GM18502 (cell line): ENCODE measurements around the gene DEFB123.

Experiments used
- ATAC-seq: cut with Tn5 transposase; IDR thresholded peaks from one replicate; pipeline ENCODE4 v1.9.1; 2021; ENCODE audit warnings: mild to moderate bottlenecking; ENCODE audit not compliant: unreplicated experiment, poor library complexity

Gene DEFB123

DNA sequence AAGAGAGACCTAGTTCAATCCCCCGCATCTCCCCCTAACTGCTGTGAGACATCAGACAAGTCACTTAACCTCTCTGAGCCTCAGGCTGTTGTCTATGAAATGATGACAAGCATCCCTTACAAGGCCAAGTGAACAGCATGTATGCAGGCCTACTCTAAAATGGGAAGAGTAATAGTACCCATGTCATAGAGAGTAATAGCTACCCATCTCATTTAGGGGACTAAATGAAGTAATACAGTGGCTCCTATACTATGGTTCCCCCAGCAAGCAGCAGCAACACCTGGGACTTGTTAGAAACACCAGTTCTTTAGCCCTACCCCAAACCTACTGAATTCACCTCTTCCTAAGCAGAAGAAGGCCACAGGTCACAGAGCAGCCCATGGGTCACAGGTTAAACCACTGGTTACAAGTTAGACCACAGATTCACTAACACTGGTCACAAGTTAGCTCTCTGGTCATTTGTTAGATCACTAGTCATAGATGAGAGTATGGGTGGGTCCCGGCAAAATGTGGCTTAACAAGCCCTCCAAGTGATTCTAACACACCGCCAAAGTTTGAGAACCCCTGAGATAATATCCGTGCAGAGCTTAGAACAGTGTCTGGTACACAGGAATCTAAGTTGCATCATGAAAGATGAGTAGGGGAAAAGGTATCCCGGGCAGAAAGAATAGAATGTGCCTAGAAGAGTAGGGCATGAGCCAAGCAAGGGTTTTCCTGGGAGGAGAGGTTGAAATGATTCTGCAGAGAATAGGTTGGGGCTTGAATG, 33.1 kb downstream of the DEFB123 start:
- no peak for ATAC-seq

- ATAC-seq = no peak
Measured at GRCh38 chr20:31474097-31474436, 33.6 kb downstream of the DEFB123 start.

- ATAC-seq = no peak
Measured at GRCh38 chr20:31474758-31475427, 34.5 kb downstream of the DEFB123 start, which contains the start of the genes DEFB124 and REM1. TSS of gene DEFB124 (minus strand) at chr20:31475127. CDS start at chr20:31473013, 2,114 bp downstream. TSS of gene REM1 (plus strand) at chr20:31475288. CDS start at chr20:31476446, 1,158 bp downstream.

GRCh38 chr20:31475472-31476293, 35.3 kb downstream of the DEFB123 start:
- ATAC-seq = no peak

DNA sequence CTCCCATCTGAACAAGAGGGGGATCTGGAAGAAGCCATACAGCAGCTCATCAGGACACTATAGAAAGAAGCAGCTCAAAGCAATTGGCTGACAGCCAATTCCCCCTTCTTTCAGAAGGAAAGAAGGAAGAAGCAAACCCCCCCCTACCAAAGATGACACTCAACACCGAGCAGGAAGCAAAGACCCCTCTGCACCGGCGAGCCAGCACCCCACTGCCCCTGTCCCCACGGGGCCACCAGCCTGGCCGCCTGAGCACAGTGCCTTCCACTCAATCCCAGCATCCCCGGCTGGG, 35.8 kb downstream of the DEFB123 start:
- ATAC-seq = no peak

GRCh38 chr20:31476643-31477215, 36.3 kb downstream of the DEFB123 start:
- no peak for ATAC-seq

DNA sequence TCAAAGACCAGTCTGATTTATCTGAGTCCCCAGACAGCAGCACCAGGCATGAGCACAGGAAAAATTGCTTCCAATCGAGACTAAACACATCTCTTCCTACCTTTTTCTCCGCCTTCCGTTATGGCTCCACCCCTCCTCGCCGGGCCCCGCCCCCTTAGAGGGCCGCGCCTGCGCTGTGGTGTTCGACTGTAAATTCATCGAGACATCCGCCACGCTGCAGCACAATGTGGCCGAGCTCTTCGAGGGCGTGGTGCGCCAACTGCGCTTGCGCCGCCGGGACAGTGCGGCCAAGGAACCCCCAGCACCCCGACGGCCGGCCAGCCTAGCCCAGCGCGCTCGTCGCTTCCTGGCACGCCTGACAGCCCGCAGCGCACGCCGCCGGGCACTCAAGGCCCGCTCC, 43.6 kb downstream of the DEFB123 start:
- ATAC-seq = no peak

- ATAC-seq = no peak
Measured at GRCh38 chr20:31485450-31486339, 45.3 kb downstream of the DEFB123 start.

- no peak for ATAC-seq
Measured at GRCh38 chr20:31488115-31488514, 47.7 kb downstream of the DEFB123 start.

DNA sequence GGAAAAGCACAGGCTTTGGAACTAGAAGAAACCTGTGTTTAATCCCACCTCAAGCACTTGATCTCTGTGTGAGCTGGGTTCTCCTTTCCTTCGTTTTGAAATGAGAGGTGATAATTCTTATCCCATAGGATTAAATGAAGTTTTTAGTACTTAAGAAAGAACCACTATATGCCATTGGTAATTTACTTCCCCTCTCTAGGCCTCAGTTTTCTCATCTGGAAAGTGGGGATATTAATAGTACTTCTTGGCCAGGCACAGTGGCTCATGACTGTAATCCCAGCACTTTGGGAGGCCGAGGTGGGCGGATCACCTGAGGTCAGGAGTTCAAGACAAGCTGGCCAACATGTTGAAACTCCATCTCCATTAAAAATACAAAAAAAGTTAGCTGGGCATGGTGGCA, 48.7 kb downstream of the DEFB123 start:
- no peak for ATAC-seq

GRCh38 chr20:31490752-31491151, 50.3 kb downstream of the DEFB123 start:
- ATAC-seq = no peak

GRCh38 chr20:31494131-31494530, 53.7 kb downstream of the DEFB123 start:
- ATAC-seq = no peak

- no peak for ATAC-seq
Measured at GRCh38 chr20:31496761-31497295, 56.4 kb downstream of the DEFB123 start.

GRCh38 chr20:31497838-31498540, 57.6 kb downstream of the DEFB123 start:
- ATAC-seq = no peak
